NCI-H460 (cell line): ENCODE results near the gene ASIC2. TPM values are rescaled to one million over a fixed set of nuclear protein-coding genes. Genes with fewer than 3 reads are reported as not detected.

Source experiments
- DNase-seq: peaks from one replicate; pipeline ENCODE4 v3.0.0-alpha.2; 2016; ENCODE audit warnings: low read depth; ENCODE audit errors: extremely low read depth
- polyA plus RNA-seq: library from polyadenylated mRNA; depleted of rRNA; stranded (reverse); fragments of >200 nt; gene quantifications from 2 replicates; pipeline ENCODE4 v1.2.3, GENCODE V29; 2014; cell fraction: nucleus; rRNA removed
- total RNA-seq: library from RNA; depleted of rRNA; stranded (reverse); fragments of >200 nt; shearing (Covaris generic); gene quantifications from 2 replicates; pipeline ENCODE4 v1.2.3, GENCODE V29; 2014; rRNA removed

ASIC2 gene
- not detected in 2 replicates for total RNA-seq
- not detected in 2 replicates for polyA plus RNA-seq

DNA sequence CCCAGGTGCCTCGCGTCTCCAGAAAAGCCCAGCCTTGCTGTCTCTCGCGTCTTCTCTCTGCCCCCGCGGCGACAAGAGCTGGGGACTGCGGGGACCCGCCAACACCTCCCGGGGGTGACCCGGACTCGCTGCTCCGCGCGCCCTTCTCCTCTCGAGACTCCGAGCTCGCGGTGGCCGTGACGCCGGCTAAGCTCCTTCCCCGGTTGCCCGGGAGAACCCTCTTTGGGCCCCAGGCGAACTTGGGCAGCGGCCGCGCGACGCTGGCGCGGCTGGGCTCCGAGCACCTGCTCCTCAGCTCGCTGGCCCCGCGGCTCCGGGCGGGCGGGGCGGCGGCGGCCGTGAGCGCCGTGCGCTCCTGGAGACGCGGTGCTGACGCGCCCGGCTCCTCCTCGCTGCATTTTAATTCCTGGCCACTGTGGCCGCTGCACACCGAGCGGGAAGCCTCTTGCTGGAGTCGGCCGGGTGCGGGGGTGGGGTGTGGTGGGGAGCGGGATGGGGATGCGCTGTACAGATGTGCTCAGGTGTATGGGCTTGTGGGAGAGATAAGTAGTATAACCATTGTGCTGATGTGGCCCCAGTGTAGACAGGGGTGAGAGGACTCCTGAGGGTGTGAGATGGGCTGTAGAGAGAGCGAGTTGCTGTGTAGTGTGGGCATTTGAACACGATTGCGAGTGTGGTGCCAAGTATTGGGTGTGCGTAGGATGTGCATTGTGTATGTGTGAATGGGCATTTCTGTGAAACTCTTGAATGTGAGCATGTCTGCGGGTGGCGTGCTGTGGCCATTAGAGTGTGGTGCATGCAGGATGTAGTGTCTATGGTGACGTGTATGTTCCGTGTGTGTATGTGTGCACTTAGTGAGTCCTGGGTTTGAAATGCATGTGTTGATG, at the start of gene ASIC2:
Gene ASIC2, minus strand, starts transcription at position 315 of the 887 bp plus-strand sequence.
- no peak for DNase-seq

DNA sequence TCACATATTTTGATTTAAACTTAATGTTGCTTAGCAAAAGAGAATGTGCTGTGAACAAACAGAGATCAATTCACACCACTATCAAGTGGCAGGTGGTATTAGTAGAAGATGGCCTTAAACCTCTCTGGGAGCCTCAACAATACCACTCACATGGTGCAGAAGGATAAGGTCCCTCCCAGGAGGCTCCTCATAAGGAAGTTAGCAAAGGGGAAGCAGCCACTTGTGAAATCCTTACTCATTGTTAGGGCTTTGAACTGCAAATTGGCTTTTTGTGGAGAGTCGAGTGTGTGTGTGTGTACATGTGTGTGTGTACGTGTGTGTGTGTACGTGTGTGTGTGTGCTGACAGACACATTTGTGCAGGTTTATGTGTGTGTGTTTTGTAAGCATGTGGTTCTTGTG, 48.9 kb upstream of the ASIC2 start:
- no peak for DNase-seq

DNA sequence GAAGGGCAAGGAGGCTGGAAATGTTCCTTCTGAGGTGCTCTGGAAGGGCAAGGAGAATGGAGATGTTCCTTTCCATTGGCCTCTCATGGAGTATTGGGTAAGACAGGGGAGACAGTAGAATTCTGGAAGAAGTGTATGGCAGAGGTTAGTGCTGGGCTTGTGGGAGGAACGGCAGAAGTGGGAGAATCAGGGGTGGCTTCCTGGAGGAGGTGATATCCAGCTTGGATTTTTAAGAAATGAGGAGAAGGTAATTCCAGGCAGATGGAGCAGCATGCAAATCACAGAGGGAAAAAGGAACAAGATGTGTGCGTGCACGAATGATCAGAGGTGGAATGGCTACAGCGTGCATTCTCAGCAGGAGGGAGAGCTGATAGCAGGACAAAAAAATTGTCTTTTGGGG, 45.1 kb upstream of the ASIC2 start:
- no peak for DNase-seq

DNA sequence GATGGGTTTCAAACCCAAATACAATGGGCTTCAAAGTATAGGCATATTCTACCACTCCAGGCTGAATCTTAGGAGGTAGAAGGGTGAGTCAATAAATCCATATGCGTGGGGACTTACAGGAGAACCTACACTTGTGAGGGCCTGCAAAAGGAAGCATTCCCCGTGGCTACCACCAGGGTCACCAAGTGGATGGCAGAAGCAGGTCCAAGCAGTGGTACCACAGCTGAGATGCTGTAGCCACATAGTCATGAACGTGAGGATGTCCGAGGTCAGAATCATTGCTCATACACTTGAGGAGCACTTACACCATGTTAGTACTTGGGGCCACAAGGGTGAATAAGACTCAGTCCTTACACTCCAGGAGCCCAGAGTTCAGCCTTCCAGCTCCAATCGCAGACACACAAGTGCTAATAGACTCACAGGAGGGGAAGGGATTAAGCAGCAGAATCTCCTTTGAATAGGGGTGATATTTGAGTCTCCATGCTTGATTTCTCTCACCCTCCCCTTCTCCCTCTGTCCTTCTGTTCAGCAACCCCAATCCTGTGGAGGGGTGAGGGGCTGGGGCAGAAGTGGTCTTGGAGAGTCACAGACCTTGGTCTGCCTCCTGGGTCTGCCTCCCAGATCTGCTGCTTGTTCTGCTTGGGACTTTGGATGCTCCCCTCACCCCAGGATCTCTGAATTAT, 42.5 kb upstream of the ASIC2 start:
- DNase-seq, result no peak

- DNase-seq, result no peak
Observed at GRCh38 chr17:33334703-33335102, 41.6 kb upstream of the ASIC2 start.

GRCh38 chr17:33330877-33331276, 37.8 kb upstream of the ASIC2 start:
- DNase-seq, result no peak

GRCh38 chr17:33328129-33328528, 35.0 kb upstream of the ASIC2 start:
- DNase-seq, result no peak

DNA sequence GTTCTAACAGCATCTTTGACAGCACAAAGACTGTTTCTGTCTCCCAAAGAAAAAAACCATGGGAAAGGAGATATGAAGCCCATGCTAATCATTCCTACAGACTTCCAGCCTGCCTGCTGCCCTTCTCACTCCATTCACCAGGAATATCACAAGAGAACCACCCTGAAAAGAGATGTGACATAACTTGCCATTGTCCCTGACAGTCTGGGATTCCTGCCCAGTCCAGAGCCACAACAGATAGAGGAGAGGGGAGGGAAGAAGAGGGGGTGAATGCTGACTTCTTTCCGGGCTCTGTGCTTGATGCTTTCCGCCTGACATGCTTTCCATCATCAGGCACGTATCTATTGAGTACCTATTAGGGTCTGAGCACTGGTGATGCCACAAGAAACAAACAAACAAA, 31.6 kb upstream of the ASIC2 start:
- no peak for DNase-seq

- DNase-seq, result no peak
Observed at GRCh38 chr17:33322063-33322462, 29.0 kb upstream of the ASIC2 start.

GRCh38 chr17:33318241-33318640, 25.1 kb upstream of the ASIC2 start:
- no peak for DNase-seq

GRCh38 chr17:33316746-33317145, 23.7 kb upstream of the ASIC2 start:
- DNase-seq, result no peak

DNA sequence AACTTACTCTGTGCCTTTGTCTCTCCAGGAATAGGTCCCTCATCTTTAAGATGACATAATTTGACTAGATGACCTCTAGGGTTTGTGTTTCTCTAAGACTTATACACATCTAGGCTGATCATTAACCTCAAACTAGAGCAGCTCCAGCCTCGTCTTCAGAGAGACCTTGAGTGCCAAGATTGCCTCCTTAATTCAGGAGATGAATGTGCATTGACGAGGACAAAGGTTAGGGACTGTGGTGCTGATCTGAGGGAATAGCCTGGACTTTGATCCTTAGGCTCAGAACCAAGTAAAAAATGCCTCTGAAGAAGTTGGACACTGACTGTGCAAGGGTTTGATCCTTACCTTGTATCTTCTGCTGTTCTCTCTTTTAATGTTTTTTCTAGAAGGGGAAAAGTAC, 17.2 kb upstream of the ASIC2 start:
- DNase-seq, result no peak

DNA sequence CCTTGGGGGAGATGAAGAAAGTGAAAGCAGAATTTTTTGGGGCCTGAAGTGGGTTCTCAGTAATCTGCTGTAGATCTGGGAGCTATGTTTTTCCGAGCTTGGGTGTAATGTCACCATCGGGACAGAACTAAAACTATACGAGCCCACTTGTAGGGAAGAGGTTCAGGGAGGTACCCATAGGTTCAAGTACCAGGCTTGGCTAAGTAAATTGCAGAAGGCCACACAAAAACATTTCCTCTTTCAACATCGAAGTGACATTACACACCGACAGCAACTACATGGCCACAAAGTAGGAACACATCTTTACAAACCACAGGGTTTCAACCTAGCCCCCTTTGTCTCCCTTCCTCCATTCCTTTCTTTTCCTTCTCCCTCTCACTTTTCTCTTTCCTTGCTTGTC, 10.2 kb upstream of the ASIC2 start:
- no peak for DNase-seq

DNA sequence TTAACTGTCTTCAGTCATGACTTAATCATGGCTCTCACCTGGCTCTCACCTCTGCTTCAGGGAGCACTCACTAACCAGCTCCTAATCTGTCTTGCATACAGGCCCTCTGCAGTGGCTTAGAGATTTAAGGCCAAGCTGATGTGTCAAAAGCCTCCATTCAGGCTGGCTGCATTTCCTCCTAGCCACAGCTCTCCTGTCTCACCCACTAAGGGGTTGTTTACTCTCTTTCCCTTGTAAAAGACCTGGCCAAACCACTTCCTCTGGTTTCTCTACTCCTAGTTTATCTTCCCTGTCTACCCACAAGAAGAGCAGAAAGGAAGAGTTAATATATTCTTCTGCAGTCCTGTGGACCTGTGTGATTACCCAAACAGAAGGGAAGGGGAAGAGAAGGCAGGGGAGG, 9.3 kb upstream of the ASIC2 start:
- DNase-seq, result no peak

DNA sequence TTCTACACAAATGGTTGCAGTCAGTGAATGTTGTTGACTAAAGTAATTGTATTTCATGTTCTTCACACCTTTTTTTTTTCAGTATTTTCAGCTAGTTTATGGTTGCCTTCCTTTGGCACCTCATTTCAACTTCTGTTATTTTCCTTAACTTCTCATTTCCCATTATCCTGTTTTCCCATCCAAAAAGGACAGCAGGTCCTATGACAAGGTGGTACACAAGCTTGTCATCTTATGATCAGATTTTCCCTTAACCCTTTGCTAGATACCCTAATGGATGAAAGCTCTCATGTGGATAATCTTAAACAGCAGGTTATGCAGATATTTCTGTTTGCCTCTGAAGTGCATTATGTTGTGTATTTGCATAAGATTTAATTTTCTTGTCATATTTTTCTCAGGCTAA, 7.1 kb upstream of the ASIC2 start:
- no peak for DNase-seq

GRCh38 chr17:33299115-33299514, 6.0 kb upstream of the ASIC2 start:
- DNase-seq, result no peak

- DNase-seq, result no peak
Observed at GRCh38 chr17:33297643-33298042, 4.5 kb upstream of the ASIC2 start.

- DNase-seq, result no peak
Observed at GRCh38 chr17:33294994-33295393, 1.9 kb upstream of the ASIC2 start.

- no peak for DNase-seq
Observed at GRCh38 chr17:33292201-33292980, 704 bp downstream of the ASIC2 start.

GRCh38 chr17:33291248-33292200, 1.6 kb downstream of the ASIC2 start:
- DNase-seq, result no peak
